NCI-H2227 treated with DMSO at 0.1 percent for 48 hours (cell line): ENCODE measurements around the gene ARHGAP42.

Experiments used
- DNase-seq: peaks from one replicate; lab custom pipeline; 2025; lab: John Stamatoyannopoulos, UW

ARHGAP42 gene

DNA sequence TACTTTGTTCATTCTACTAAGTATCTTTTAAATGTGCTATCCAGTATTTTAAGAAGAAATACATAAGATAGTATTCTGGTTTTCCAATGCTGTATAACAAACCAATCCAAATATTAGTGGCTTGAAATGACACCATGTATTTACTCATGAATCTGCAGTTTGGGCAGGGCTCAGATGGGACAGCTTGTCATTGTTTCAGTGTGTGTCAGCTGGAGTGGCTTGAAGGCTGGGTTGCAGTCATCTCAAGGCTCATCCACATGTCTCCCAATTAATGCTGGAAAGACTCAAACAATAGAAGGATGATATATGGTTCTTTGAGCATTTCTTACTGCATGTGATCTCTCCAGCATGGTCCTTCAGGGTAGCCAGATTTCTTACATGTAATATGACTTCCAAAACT is 146.2 kb downstream of the ARHGAP42 start:
- DNase-seq, result no peak

DNA sequence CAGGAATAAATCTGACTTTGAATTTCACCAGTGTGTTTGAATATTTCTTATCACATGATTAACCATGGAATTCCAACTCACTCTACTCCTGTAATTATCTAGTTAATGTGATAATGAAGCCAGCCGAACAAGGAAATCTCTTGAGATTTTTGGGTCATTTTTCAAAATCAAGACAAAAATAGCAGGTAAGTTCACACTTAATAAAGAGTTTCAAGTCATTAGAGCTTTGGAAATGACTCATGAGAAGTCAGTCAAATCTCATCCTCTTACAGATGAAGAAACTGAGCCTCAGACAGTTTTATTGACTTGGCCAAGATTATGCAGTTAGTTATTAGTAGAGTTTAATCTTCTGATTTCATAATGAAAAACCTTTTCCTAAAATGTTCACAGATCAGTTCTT is 148.8 kb downstream of the ARHGAP42 start:
- no peak for DNase-seq

DNA sequence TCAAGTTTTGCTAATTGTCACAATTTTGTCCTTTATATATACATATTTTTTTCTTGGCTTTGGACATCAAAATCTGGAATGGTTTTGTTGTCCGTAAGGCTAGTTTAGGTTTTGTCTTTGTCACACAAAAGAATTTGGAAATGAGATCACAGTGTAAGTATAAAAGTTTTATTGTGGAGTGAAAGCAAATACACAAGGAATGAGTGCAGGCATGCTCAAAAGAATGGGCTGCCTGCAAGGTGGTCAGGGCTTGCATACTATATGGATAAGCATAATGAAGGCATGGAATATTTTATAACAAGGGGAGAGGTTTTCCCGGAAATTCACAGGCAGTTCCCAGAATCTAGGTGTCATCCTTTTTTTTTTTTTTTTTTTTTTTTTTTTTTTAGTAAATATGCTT is 150.2 kb downstream of the ARHGAP42 start:
- DNase-seq, result no peak

GRCh38 chr11:100841711-100842407 is 154.8 kb downstream of the ARHGAP42 start:
- DNase-seq, result no peak

- DNase-seq, result no peak
Measured at GRCh38 chr11:100847696-100848216, 160.7 kb downstream of the ARHGAP42 start.

DNA sequence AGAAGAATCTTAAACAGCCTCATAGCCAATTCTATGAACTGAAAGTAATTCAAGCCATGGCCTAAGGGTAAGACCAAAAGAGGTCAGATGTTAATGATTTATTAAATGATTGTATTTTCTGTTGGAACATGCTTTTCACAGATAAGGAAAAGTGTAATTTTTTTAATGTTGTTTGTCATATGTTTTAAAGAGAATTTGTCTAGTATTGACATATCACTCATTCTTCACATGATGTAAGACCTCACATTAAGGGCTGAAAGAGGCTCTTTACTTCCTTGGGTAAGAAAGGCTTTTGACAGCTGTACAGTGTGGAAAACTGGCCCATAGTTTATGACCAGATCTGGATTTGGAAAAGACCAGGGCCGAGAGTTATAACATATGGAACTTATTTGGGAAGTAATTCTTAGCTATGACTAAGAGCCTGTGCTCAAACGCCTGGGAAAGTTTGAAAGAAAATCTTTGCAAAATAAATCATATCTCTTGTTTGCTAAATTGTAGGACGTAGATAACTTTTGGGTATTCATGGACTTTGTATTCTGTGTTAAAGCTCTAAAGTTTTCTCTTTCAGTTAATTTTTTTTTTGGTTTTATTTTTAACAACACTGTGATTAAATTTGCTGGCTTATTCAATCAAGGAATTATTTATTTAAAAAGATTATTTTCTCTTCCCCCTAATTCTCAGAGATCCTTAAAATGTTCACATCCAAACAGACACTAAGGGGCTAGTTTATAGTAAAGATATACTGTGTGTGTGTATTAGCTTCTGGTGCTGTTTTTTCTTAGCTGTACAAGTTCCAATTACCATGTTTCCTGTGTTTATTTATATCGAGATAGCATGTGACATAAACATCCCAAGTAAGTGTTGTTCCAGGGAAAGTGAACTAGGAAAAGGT is 162.2 kb downstream of the ARHGAP42 start:
- no peak for DNase-seq

- no peak for DNase-seq
Measured at GRCh38 chr11:100849901-100850235, 162.8 kb downstream of the ARHGAP42 start.

DNA sequence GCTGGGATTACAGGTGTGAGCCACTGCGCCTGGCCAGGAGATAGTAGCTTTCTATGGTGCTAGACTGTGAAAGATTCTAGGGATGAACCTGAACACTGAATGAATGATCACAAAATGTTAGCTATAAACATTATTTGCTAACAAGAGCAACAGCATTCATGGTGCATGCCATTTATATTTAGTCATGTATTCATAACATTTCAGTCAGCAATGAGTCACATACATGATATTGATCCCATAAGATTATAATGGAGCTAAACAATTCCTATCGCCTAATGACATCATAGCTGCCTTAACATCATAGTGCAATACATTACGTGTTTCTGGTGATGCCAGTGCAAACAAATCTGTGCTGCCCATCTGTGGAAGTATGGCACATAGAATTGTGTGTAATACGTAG is 164.1 kb downstream of the ARHGAP42 start:
- no peak for DNase-seq

- no peak for DNase-seq
Measured at GRCh38 chr11:100851584-100852152, 164.6 kb downstream of the ARHGAP42 start.

DNA sequence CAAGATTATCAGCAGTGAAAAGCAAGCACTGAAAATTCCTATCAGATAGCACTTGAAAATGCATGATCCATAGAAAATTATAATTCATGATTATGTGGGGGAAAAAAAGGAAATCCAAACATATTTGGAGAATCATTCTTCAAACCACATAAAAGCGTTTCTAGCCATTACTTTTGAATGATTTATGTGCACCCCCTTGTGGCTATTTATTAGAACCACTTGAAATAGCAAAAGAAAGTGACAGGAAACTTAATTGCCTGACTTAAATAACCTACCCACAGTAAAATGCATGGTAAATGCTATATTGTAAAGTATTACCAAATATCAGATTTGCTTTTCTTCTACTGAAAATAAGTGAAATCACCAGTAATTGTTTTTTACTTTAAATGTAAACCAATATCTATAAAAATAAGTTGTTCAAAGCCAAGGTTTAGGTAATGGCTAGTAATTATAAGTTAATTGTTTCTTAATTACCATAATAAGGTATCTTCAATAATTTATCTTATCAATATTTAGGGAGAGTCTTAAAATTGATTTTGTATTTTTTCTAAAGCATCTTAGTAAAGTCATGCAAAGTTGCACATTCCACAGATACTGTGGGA is 168.5 kb downstream of the ARHGAP42 start:
- no peak for DNase-seq

- no peak for DNase-seq
Measured at GRCh38 chr11:100857236-100858005, 170.3 kb downstream of the ARHGAP42 start.

GRCh38 chr11:100860318-100861155 is 173.4 kb downstream of the ARHGAP42 start:
- no peak for DNase-seq

DNA sequence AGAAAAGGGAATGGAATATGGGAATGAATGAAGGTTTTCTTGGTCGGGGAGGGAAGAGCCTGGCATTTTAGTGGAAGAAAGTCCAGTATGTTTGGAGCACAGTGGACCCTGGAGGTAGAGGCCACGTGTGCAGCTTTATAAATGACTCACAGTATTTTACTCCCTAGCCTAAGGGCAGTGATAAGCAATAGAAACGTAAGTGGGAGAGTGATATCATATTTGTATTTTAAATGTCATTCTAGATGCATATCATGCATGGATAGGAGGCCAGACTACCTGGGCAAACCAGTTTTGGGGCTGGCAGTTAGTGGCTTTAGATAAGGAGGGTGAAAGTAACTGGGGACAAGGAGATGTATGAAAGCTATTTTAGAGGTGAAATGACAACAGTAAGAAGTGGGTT is 174.1 kb downstream of the ARHGAP42 start:
- DNase-seq, result no peak

- no peak for DNase-seq
Measured at GRCh38 chr11:100863080-100863581, 176.0 kb downstream of the ARHGAP42 start.

DNA sequence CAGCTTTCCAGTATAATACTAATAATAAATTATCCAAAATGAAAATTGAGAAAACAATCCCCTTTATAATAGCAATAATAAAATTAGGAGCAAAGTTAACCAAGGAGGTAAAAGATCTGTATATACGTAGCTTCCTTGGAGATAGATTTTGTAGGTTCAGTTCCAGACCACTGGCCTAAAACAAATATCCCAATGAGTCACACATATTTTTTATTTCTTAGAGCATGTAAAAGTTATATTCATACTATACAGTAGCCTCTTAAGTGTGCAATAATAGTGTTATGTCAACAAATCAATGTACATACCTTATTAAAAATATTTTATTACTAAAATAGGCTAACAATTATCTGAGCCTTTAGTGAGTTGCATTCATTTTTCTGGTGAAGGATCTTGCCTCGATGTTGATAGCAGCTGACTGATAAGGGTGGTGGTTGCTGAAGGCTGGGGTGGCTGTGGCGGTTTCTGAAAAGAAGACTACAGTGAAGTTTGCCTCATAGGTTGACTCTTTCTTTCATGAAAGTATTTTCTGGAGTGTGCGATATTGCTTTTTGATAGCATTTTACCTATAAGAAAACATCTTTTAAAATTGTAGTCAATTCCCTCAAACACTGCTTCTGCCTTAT is 178.5 kb downstream of the ARHGAP42 start:
- no peak for DNase-seq

- DNase-seq, result no peak
Measured at GRCh38 chr11:100866453-100866852, 179.4 kb downstream of the ARHGAP42 start.

DNA sequence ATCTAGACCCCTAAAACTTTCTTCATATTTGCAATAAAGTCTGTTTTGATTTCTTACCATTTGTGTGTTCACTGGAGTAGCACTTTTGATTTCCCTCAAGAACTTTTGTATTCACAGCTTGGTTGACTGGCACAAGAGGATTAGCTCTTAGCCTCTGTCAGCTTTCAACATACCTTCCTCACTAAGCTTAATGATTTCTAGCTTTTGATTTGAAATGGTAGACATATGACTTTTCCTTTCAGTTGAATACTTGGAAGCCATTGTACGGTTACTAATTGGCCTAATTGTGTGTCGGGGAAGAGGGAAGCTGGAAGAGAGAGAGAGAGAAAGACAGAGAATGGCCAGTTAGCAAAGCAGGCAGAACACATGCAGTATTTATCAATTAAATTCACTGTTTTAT is 180.5 kb downstream of the ARHGAP42 start:
- DNase-seq, result no peak

- no peak for DNase-seq
Measured at GRCh38 chr11:100869328-100869727, 182.2 kb downstream of the ARHGAP42 start.

- no peak for DNase-seq
Measured at GRCh38 chr11:100870138-100870537, 183.1 kb downstream of the ARHGAP42 start.
